NB4 (cell line): ENCODE measurements around the gene NRIP1.

Experiments used
- CTCF ChIP-seq: IDR thresholded peaks from one replicate; pipeline ENCODE4 v1.5.1; 2012; ENCODE audit warnings: low read depth, low read length
- POLR2A ChIP-seq: IDR thresholded peaks from 2 replicates; pipeline ENCODE4 v1.6.1; 2011; ENCODE audit warnings: mild to moderate bottlenecking; ENCODE audit not compliant: insufficient read length; ENCODE audit errors: extremely low read depth
- TF ChIP-seq, protein P1 (sequence below): IDR thresholded peaks from 2 replicates; pipeline ENCODE4 v1.6.1; 2011; ENCODE audit warnings: low read depth, low read length

GRCh38 chr21:15050568-15051377 is 14.0 kb downstream of the NRIP1 start:
- TF ChIP-seq CTCF (no peak), POLR2A (no peak)
- TF ChIP-seq, protein P1, sequence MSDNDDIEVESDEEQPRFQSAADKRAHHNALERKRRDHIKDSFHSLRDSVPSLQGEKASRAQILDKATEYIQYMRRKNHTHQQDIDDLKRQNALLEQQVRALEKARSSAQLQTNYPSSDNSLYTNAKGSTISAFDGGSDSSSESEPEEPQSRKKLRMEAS: no peak
